HG03457 (cell line): ENCODE data around the gene ABCA7.
"Not testable (repeated sequence)": the region's sequence is repeated elsewhere in the genome, so short reads cannot be mapped to it uniquely, and the experiment has no call there.

Experiments used
- ATAC-seq: cut with Tn5 transposase; IDR thresholded peaks from one replicate; pipeline ENCODE4 v1.9.1; 2021; ENCODE audit warnings: moderate number of reproducible peaks; ENCODE audit not compliant: unreplicated experiment

ABCA7 gene

DNA sequence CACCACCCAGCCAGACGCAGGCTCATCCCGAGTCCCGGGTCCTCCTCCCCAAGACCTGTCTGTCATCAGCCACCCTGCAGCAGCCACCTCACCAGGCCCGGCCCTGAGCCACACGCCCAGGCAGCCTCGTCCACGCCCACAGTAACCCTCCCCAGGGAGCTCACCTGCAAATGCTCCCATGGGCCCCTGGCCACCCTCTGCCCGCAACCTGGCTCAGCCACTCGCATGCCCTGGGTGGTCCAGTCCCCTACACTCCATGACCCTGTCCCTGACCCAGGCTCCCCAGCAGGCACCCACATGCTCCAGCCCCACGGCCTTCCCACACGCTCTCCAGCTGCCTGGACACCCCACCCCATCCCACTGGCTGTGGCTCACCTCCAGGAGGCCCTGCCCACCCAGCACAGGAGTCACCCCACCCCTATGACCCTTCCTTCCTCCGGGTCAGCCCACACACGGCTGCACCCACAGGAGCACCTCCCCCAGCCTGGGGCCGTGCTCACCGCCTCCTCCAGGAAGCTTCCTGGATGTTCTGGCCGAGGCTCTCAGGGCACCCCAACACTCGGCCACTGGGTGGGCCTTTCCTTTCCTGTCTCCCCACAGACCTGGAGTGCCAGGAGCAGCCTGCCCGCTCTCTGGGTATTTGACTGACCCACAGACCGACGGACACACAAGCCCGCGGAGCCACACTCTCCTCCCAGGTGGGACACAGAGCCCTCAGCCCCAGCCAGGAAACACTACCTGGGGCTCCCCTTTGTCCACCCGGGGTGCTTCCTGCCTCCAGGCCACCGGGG is 22.6 kb upstream of the ABCA7 start:
- no peak for ATAC-seq

DNA sequence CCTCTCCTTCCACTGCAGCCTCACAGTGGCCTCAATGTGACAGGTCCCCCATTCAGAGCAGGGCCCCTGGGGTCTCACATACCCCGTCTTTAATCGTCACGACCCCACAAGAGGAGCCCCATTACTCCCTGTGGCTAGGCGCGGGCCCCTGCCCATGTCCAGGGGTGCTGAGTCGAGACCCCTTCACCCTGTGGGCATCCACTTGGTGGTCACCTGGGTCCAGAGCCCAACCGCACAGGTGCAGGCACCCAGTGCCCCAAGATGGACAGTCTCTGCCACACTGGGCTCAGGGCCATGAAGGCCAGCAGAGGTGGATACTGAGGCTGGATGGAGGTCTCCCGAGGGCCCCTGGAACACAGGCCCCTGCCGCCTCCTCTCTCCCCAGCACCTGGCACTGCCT is 22.0 kb upstream of the ABCA7 start:
- no peak for ATAC-seq

DNA sequence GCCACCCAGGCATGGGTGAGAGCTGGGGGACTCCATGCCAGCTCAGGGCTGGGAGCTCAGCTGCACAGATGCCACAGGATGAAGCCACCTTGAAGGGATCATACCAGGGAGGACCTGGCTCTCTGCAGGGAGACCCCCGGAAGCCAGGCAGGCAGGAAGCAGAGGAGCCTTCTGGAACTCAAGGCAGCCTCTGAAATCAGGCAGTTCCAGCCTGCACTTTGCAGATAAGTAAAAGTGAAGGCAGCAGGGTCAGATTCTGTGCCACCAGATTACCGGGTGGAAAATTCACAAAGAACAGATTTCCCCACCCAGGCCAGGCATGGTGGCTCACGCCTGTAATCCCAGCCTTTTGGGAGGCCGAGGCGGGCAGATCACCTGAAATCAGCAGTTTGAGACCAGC is 21.5 kb upstream of the ABCA7 start:
- ATAC-seq: no peak

DNA sequence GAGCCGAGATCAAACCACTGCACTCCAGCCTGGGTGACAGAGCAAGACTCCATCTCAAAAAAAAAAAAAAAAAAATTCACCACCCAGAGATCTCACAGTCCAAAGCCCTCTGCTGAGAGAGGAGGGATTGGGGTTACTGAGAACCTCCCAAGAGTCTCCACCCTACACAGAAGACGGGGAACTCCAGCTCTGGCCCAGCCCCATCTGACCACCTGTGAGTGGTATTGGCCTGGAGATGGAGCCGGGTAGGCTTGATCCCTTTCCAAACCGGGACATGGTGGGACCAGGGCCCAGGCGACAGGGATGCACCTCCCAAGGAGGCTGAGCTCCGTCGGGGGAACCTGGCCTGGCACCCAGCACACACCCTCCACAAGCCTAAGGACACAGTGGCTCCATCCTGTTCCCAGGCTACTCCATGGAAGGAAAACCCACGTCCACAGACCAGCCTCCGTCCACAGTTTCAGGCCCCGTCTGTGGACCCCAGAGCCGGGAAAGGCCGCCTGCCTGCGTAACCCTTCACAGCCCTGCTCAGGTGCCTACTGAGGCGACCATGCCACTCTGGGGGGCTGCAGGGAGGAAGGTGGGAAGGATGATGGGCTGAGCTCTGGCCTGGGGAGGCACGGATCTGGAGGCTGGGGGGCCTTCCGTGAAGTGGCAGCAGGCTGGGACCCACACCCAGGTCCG is 20.8 kb upstream of the ABCA7 start:
- no peak for ATAC-seq

DNA sequence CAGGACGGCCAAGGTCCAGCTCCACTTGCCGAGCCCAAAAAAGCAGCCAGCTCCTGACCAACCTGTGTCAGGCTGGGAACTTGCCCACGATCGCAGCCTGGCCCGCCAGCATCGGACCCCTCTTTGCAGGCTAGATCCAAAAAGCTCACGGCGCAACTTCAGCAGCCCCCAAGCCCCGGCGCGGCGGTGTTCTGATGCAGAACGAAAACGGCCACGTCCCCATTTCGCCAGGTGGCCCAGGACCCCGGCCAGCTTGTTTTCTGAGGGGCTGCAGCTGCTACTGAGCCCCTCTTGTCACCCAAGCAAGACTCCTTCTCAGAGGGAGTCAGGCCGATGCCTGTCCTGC is 20.3 kb upstream of the ABCA7 start:
- ATAC-seq: no peak

DNA sequence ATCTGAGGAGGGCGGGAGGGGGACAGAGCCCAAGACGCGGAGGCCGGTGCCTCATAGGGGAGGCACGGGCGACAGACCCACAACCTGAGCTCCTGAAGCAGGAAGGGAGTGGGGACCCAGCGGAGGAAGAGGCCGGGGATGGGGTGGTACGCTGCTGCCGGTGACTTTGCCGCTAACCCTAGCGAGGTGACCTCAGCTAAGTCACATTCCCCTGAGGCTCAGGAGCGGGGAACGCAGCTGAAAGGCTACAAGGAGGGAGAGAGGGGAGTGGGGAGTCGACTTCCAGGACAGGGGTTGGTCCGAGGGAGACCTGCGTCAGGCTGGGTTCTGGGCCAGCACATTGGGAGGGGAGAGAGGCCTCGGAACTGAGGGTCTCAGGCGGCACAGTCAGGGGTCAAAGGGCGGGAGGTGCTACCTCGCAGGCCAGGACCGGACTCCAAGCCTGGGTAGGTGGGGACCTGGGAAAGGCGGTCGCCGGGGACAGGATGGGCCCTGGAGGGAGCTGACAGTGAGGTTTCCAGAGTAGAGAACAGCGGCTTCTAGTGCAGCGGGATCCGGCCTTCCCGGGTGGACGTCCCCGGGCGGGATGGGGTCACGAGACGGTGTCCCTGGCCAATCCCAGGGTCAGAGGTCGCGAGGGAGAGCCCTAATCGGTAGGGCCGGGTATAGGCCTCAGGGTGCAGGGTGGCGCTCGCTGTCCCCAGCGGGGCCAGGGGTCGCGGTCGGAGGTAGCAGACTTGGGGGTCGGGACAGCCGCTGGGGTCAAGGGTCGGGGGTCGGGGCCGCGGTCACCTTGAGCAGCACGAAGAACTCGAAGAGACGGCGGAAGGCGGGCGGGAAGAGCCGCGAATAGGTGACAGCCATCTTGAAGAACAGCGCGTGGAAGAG is 19.7 kb upstream of the ABCA7 start:
- ATAC-seq: no peak

DNA sequence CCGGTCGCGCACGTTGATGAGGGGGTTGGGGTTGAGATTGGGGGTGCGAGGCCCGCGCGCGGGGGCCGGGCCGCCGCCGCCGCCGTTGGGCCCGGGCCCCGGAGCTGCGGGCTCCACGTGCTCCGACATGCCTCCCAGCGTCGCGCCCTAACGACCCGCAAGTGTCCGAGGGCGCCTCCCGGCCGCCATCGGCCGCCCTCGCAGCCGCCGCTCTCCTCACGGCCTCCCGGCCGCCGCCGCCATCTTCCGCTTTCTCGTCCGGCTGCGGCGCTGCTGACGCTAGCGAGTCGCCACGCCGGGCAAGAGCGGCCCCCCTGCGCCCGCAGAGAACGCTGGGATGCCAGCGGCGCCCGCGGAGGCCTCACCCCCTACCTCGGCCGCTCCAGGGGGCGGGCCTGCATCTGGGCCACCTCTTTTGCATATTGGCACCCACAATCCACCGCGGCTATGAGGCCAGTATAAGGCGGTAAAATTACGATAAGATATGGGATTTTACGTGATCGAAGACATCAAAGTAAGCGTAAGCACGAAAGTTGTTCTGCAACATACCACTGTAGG is 19.0 kb upstream of the ABCA7 start, which contains the start of gene TMEM259:
TSS of gene TMEM259 (minus strand) at position 256 of the 558 bp plus-strand sequence. CDS start at position 129, 127 bp downstream.
- peak; percentile 63 for ATAC-seq

DNA sequence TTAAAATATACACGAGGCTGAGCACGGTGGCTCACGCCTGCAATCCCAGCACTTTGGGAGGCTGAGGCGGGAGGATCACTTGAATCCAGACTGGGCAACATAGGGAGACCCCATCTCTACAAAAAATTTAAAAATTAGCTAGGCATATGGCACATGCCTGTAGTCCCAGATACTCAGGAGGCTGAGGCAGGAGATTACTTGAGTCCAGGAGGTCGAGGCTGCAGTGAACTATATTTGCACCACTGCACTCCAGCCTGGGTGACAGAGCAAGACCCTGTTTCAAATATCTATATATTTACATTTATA is 16.1 kb upstream of the ABCA7 start:
- not testable (repeated sequence) for ATAC-seq

DNA sequence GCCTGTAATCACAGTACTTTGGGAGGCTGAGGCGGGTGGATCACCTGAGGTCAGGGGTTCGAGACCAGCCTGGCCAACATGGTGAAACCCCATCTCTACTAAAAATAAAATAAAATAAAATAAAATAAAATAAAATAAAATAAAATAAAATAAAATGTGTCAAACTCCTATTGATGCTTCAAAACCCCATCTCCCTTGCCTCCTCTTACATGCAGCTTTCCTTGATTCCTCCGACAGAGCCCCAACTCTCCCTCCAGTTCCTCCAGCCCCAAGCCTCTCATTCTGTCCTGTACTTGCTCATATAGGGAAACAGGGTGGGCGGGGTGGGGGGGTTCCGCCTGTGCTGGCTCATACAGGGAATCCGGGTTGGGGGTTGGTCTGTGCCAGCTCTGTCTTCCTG is 14.8 kb upstream of the ABCA7 start:
- ATAC-seq: not testable (repeated sequence)

DNA sequence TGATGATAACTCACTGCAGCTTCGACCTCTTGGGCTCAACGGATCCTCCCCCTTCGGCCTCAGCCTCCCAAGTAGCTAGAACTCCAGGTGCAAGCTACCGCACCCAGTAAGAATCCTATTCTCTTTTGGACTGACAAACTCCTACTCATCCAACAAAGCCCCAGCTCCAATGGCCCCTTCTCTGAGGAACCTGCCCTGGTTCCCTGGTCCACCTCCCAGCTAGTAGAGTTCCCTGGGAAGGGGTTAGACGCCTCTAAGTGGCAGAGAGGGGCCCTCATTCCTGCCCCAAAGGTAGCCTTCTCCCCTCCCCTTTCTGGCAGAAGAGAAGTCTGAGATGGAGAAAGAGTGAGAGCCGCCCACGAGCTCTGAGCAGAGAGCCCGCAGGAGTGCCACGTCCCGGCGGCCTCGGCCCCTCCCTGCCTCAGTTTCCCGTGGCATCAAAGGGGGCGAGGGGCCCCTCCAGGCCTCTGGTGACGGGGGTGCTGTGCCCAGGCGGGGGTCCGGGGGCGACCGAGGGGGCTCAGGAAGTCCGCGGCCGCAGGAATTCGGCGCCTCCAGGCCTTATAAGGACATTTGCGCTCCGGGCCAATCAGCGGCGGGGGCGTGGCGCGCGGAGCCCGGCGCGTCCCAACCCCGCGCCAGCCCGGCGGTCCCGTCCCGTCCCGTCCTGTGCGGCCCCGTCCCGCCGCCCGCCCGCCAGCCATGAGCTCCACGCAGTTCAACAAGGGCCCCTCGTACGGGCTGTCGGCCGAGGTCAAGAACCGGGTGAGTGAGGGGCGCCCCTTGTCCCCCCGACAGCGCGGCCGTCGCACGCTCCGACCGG is 13.7 kb upstream of the ABCA7 start, which contains the start of gene CNN2:
TSS of gene CNN2 (plus strand) at position 649 of the 823 bp plus-strand sequence. CDS start at position 703, 54 bp downstream.
- no peak for ATAC-seq

DNA sequence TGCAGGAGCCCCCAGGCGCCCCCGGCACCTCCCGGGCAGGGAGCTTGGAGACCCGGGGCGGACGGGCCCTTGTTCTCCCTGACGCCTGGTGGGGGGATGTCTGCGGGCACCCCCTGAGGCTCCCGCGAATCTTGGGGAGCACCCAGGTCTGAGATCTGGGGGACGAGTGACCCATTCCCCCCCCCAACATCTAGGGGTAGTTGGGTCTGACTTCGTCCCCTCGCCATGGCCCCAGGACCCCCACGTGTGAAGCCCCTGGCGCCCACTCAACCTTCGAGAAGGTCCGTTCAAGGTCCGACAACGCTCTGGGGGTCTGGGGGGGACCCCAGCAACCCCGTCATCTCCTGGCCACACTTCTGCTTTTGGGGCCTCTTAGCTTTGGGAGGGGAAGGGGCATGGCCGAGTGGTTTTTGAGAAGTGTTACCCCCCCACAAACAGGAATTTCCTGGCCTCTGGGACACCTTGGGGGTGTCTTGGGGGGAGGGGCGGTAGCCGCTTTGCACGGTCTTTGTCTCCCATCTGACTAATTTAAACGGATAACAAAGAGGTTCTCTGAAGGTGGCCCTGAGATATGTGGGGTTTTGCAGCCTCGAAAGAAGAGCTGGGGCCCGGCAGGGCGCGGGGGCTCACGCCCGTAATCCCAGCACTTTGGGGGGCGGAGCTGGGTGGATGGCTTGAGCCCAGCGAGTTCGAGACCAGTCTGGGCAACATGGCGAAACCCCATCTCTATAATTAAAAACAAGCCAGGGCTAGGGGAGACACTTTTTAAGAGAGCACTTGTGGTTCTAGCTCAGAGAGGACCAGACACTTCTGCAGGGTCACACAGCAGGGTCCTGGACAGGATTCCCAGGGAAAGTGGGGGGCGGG is 12.9 kb upstream of the ABCA7 start:
- no peak for ATAC-seq

DNA sequence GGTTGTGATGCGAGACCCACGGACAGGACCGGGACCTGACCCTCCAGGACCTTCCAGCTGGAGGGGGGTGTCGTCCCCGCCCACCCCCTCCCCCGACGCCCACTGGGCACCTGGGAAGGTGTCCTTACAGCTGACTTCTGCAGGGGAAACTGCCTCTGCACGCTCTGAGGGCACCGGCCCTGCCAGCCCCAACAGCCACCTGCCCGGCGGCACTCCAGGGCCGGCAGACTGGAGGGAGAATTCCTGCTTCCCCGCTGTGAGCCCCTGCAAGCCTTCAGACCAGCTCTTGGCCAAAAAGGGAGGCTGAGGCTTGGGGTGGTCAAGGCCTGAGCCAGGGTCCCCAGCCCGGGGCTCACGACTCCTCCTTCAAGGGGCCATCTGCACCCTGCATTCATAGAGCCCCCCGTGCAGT is 12.3 kb upstream of the ABCA7 start:
- ATAC-seq: no peak

DNA sequence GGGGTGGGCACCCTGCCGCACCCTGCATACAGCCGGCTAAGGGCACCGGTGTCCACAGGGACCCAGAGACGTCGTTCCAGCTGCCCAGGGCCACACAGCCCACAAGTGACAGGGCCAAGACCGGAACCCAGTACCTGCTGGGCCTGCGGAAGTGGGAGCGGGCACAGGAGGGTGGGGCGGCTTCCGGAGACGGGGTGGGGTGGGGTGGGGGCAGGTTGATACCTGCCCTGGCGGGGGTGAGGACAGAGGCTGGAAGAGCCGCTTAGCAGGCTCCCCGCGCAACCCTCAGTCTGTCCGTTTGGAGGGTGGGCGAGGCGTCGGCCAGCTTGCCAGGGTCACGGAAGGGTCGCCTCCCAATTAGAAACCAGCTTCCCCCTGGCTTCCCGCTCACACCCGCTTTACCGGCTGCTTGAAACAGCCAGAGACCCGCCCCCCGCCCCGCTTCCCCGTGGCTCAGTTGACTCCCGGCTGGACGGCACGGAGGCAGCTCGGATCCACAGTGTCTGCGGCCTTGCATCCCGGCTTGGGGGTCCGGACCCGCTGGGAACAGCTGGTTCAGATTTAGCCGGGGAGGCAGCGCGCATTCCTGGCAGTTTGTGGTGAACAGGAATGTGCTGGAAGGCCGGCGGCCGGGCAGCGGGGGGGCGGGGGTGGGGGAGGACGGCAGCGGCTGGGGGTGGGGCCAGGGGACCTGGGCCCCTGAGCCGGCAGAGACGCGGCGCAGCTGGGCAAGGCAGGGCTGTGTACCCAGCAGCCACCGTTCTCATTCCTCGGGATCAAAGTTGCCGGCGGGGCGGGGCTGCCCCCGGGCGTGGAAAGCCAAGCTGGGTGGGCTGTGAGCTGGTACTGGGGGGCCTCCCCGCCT is 11.6 kb upstream of the ABCA7 start:
- ATAC-seq: no peak

DNA sequence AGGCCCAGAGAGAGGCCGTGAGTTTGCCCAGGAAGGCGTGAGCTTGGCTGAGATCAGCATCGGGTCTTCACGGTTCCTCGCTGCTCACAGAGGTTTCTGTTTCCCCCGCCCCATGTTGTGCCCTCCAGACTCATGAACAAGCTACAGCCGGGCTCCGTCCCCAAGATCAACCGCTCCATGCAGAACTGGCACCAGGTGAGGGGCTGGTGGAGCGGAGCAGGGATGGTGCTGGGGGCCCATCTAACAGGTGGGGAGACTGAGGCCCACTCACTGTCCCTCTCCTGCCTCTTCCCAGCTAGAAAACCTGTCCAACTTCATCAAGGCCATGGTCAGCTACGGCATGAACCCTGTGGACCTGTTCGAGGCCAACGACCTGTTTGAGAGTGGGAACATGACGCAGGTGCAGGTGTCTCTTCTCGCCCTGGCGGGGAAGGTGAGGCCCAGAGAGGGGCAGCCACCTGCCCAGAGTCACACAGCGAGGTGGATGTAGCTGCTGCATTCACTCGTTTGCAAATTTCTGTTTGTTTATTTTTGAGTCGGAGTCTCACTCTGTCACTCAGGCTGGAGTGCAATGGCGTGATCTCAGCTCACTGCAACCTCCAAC is 7.5 kb upstream of the ABCA7 start:
- ATAC-seq: no peak

DNA sequence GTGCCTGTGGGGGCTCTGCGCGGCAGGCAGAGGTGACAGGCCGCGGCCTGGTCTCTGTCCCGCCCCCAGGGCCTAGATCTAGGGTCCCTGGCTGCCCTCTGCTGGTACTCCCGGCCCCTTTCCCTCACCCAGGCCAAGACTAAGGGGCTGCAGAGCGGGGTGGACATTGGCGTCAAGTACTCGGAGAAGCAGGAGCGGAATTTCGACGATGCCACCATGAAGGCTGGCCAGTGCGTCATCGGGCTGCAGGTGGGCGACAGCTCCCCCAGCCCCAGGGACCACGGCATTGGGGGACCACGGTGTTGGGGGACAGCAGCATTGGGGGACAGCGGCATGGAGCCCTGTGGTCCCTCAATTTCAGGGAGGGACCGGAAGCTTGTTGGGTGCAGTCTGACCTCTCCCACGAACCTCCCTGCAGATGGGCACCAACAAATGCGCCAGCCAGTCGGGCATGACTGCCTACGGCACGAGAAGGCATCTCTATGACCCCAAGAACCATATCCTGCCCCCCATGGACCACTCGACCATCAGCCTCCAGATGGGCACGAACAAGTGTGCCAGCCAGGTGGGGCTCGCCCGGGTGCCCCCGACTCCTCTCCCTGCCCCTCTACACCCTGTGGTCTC is 3.8 kb upstream of the ABCA7 start:
- ATAC-seq: no peak

DNA sequence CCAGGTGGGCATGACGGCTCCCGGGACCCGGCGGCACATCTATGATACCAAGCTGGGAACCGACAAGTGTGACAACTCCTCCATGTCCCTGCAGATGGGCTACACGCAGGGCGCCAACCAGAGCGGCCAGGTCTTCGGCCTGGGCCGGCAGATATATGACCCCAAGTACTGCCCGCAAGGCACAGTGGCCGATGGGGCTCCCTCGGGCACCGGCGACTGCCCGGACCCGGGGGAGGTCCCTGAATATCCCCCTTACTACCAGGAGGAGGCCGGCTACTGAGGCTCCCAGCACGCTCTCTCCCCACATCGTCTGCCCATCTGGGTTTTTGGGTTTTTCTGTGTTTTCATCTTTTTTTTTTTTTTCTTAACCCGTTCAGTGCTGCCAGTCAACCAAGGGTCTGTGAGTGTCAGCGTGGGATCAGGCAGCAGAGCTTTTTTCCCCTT is 2.3 kb upstream of the ABCA7 start:
- ATAC-seq: no peak

DNA sequence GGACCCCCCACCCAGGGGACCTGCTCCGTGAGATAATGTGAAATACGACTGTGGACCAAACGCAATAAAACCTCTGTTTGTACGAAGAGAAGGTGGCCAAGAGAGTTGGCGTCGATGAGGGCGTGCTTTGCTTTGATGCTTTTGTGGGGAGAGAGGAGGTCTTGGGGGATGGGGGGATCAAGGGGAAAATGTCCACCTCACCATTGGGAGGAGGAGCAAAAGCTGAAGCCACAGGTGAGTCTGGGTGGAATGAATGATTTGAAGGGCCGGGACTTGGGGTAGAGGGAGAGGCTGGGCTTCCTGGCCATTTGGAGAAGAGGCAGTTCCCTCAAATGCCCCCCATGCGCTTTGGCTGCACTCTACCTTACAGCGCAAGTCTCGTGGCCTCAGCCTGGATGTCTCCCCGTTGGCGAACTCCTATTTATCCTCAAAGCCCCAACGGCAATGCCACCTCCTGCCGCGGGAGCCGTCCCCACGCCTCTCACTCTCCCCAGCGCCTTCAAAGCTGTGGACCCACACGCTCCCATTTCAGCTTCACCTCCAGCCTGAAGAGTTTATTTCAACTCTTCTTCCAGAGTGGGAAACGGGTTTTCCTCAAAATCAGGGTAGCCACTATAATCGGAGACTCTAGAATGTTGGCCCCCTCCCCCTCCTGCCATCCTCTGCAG is 795 bp upstream of the ABCA7 start:
- ATAC-seq: no peak
